A673 (cell line): ENCODE data around the gene AK5. TPM values are rescaled to one million over a fixed set of nuclear protein-coding genes. Genes with fewer than 3 reads are reported as not detected.

Experiments used
- BruUV-seq: library from RNA; stranded (reverse); fragments of 400-500 nt; replicated peaks from 2 replicates; lab custom pipeline; 2021; lab: Mats Ljungman, UMichigan
- CTCF ChIA-PET: fragments of 300-600 bp; sonication (Branson Sonifier 250); formaldehyde crosslinking; loops from one replicate; lab custom pipeline; 2022; ENCODE audit warnings: antibody characterized with exemption; lab: Charles Lee
- POLR2A ChIA-PET: fragments of 300-600 bp; sonication (Branson Sonifier 250); formaldehyde crosslinking; loops from one replicate; lab custom pipeline; 2022; ENCODE audit warnings: antibody characterized with exemption; ENCODE audit not compliant: low non-redundant PET; lab: Charles Lee
- DNase-seq: peaks from one replicate; pipeline ENCODE4 v3.0.0-alpha.2; 2015; ENCODE audit warnings: low spot score
- H3K27ac ChIP-seq: fragments of 200-600 bp; sonication (generic); 2 replicates; pipeline ENCODE4 v1.5.1; 2016; ENCODE audit warnings: mixed run types, low read depth, mild to moderate bottlenecking, mixed read lengths, antibody characterized with exemption, low read length; ENCODE audit not compliant: poor library complexity, severe bottlenecking
- H3K27me3 ChIP-seq: fragments of 200-600 bp; sonication (generic); replicated peaks from 2 replicates; pipeline ENCODE4 v1.6.1; 2017; ENCODE audit warnings: mixed run types, low read depth, mild to moderate bottlenecking, mixed read lengths, antibody characterized with exemption, low read length; ENCODE audit not compliant: insufficient read depth, poor library complexity
- H3K36me3 ChIP-seq: fragments of 200-600 bp; sonication (generic); 2 replicates; pipeline ENCODE4 v1.6.1; 2016; ENCODE audit warnings: mixed run types, mild to moderate bottlenecking, mixed read lengths, antibody characterized with exemption, low read length; ENCODE audit not compliant: insufficient read depth, poor library complexity, severe bottlenecking
- H3K4me1 ChIP-seq: fragments of 200-600 bp; sonication (generic); 2 replicates; pipeline ENCODE4 v1.6.1; 2017; ENCODE audit warnings: mixed run types, mild to moderate bottlenecking, mixed read lengths, antibody characterized with exemption, low read length; ENCODE audit not compliant: insufficient read depth, poor library complexity, severe bottlenecking
- H3K4me3 ChIP-seq: fragments of 200-600 bp; sonication (generic); 2 replicates; pipeline ENCODE4 v1.5.1; 2016; ENCODE audit warnings: low read depth, mixed run types, mild to moderate bottlenecking, mixed read lengths, low read length; ENCODE audit not compliant: poor library complexity, severe bottlenecking
- H3K9me3 ChIP-seq: fragments of 200-600 bp; sonication (generic); 2 replicates; pipeline ENCODE4 v1.6.1; 2016; ENCODE audit warnings: mixed run types, low read depth, mild to moderate bottlenecking, mixed read lengths, antibody characterized with exemption, low read length; ENCODE audit not compliant: poor library complexity, severe bottlenecking
- EZH2 ChIP-seq: fragments of 200-600 bp; sonication (generic); IDR thresholded peaks from 2 replicates; pipeline ENCODE4 v1.6.1; 2017; ENCODE audit warnings: borderline replicate concordance, low read depth, mild to moderate bottlenecking, mixed read lengths, antibody characterized with exemption, low read length; ENCODE audit not compliant: poor library complexity, severe bottlenecking
- intact Hi-C: fragments of 100-400 bp; cut with micrococcal nuclease; formaldehyde crosslinking; loops from one replicate; pipeline ENCODE4 v1.10.0; 2022; ENCODE audit not compliant: unreplicated experiment
- total RNA-seq: library from RNA; stranded (reverse); gene quantifications from 2 replicates; pipeline ENCODE4 v1.2.3, GENCODE V29; 2021
- TF ChIP-seq, protein P1 (sequence below): fragments of 300-800, 200-600 bp; sonication (generic); conservative IDR thresholded peaks from 2 replicates; pipeline ENCODE4 v1.5.1; 2017; ENCODE audit warnings: low read depth, mild to moderate bottlenecking, antibody characterized with exemption, low read length, moderate library complexity, mixed read lengths

AK5 gene
- total RNA-seq, 1 experiment from 2014 or later, result 0.47 TPM

DNA sequence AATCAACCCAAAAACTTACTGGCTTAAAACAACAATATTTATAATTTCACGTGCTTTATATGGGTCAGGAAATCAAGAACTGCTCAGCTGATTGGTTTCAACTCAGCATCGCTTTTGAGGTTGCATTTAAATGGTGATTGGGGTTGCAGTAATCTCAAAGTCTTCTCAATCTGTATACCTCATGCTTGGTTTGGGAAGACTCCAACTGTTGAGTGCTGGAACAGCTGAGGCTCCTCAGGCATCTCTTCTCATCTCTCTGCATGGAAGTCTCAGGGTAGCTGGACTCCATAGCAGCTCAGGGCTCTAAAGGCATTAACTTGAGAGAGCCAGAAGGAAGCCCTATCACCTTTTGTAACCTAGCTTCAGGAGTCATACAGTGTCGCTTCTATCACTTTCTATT is 35.1 kb downstream of the AK5 start:
- intact Hi-C loops, result no loop called here
- TF ChIP-seq EZH2, result no peak
- TF ChIP-seq, protein P1, sequence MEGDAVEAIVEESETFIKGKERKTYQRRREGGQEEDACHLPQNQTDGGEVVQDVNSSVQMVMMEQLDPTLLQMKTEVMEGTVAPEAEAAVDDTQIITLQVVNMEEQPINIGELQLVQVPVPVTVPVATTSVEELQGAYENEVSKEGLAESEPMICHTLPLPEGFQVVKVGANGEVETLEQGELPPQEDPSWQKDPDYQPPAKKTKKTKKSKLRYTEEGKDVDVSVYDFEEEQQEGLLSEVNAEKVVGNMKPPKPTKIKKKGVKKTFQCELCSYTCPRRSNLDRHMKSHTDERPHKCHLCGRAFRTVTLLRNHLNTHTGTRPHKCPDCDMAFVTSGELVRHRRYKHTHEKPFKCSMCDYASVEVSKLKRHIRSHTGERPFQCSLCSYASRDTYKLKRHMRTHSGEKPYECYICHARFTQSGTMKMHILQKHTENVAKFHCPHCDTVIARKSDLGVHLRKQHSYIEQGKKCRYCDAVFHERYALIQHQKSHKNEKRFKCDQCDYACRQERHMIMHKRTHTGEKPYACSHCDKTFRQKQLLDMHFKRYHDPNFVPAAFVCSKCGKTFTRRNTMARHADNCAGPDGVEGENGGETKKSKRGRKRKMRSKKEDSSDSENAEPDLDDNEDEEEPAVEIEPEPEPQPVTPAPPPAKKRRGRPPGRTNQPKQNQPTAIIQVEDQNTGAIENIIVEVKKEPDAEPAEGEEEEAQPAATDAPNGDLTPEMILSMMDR, result no peak
- Histone ChIP-seq H3K9me3 (no peaks in the 10 kb centered on the region), H3K27ac (no peak overlapping the region), H3K36me3 (no peaks in the 10 kb centered on the region), H3K4me1 (no peaks in the 10 kb centered on the region), H3K4me3 (no peak overlapping the region), H3K27me3 (no peaks in the 10 kb centered on the region)
- BruUV-seq, result no TSS peak
- ChIA-PET POLR2A (no interaction called here), CTCF (no interaction called here)
- DNase-seq, result no peak

DNA sequence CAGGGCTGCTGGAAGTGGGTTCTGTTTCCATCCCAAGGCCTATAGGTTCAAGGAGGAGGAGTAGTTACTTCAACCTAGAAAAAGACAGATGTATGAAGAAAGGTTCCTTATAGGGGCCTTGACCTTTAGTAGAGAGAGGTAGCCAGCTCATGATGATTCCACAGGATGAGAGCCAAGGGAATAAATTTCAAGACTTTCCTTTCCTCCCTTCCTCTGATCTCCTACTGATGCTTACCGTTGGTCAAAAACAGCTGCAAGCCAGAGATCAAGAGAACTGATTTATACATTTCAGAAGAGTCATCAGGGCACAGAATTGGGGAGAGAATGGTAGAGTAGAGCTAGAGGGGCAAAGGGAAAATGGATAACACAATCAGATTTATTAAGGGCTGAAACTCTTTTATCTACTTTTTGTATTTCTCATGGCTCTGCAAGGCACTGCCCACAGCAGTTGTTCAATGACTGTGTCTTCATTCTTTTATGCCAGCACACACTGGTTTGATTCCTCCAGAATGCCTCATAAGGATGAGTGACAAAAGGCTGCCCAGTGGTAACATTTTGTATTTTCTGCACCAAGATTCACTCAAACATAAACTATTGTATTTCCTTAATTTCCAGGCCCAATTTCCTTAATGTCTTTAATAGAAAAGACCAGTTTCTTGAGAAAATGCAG is 37.4 kb downstream of the AK5 start:
- intact Hi-C loops, result no loop called here
- Histone ChIP-seq H3K27me3 (no peaks in the 10 kb centered on the region), H3K4me3 (no peak overlapping the region), H3K36me3 (no peaks in the 10 kb centered on the region), H3K4me1 (no peaks in the 10 kb centered on the region), H3K9me3 (no peaks in the 10 kb centered on the region), H3K27ac (no peak overlapping the region)
- CTCF ChIA-PET, result no interaction called here
- DNase-seq, result no peak
- POLR2A ChIA-PET, result no interaction called here
- BruUV-seq, result no TSS peak
- TF ChIP-seq, protein P1, result no peak
- no peak for TF ChIP-seq EZH2

DNA sequence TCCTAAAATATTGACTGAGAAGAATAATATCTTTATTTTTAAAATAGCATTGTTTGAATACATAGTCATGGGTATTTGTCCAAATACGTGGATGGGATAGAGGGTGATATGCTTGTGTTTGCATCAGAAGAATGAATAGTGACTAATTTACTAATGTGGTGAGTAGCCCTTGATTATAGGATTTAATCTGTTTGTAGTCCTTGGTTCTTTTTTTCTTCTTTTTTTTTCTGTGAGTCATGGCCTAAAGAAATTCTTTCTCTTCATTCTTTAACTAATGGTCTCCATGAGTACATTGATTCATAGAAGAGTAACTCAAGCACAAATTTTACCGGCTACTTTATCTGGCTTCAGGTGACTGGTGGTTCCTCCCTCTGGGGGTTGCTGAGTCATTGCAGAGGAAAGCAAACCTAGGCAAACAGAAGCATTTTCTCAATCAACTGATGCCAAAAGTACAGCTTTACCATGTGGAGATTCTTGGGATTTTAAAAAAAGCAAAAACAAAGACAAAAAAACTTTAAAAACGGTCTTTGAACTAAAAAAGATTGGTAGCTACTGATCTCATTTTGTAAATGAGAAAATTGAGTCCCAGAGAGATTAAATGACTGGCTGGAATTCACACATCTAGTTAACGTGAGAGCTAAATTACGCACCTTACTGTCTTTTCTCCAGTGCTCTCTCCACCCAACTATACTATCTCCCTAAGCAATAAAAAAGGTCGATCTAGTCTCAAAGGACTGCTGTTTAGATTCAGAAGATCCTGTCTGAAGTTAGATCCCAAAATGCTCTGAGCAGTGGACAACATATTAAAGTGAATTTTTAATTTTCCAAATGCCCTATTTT is 40.5 kb downstream of the AK5 start:
- Histone ChIP-seq H3K36me3 (no peaks in the 10 kb centered on the region), H3K27me3 (no peaks in the 10 kb centered on the region), H3K27ac (no peak overlapping the region), H3K4me3 (no peak overlapping the region), H3K4me1 (no peaks in the 10 kb centered on the region), H3K9me3 (no peaks in the 10 kb centered on the region)
- no TSS peak for BruUV-seq
- CTCF ChIA-PET, result no interaction called here
- TF ChIP-seq, protein P1, result no peak
- TF ChIP-seq EZH2, result no peak
- peak; percentile 7 for DNase-seq
- POLR2A ChIA-PET, result no interaction called here
- intact Hi-C loops, result no loop called here
